Measurements from ENCODE around the gene S100A11. TPM values are rescaled to one million over a fixed set of nuclear protein-coding genes. Genes with fewer than 3 reads are reported as not detected.

Gene S100A11
- total RNA-seq, 2 experiments from 2014 or later, result 269 to 293 TPM

Other genes starting within 250 kb of the S100A11 start
- gene TDRKH, start 246.5 kb downstream of the S100A11 start, total RNA-seq, result 10 to 100 TPM; 14.6 to 16.4 TPM
- gene LINGO4, start 231.6 kb downstream of the S100A11 start, total RNA-seq, result under 1 TPM; 0.16 to 0.32 TPM
- 1 to 10 TPM; 2.4 to 2.7 TPM for gene RORC, start 205.2 kb downstream of the S100A11 start, total RNA-seq
- gene C2CD4D, start 197.2 kb downstream of the S100A11 start, total RNA-seq, result under 1 TPM; 0.23 to 0.26 TPM
- not detected for gene THEM5, start 183.3 kb downstream of the S100A11 start, total RNA-seq
- 10 to 100 TPM; 29.8 to 31.7 TPM for gene THEM4, start 127.5 kb downstream of the S100A11 start, total RNA-seq
- 100 to 1,000 TPM; 540 to 571 TPM for gene S100A10, start 43.1 kb downstream of the S100A11 start, total RNA-seq
- gene TCHHL1, start 52.1 kb upstream of the S100A11 start, total RNA-seq, result not detected
- gene TCHH, start 78.4 kb upstream of the S100A11 start, total RNA-seq, result under 1 TPM in 1 of 2 experiments, not detected in 1; 0.08 TPM
- gene RPTN, start 122.2 kb upstream of the S100A11 start, total RNA-seq, result not detected
- gene HRNR, start 187.2 kb upstream of the S100A11 start, total RNA-seq, result not detected